Left ventricle myocardium inferior (tissue), 1 donor: ENCODE measurements around the gene PPP1R1B. TPM values are rescaled to one million over a fixed set of nuclear protein-coding genes. Genes with fewer than 3 reads are reported as not detected.

ENCODE experiments used
- DNase-seq: peaks from one replicate; pipeline ENCODE4 v3.0.0-alpha.2; 2020
- H3K27ac ChIP-seq: fragments of 200-600 bp; replicated peaks from 2 replicates; pipeline ENCODE4 v1.8.0; 2021
- H3K27me3 ChIP-seq: fragments of 200-600 bp; 2 replicates; pipeline ENCODE4 v1.8.0; 2021; ENCODE audit warnings: low read depth
- H3K36me3 ChIP-seq: fragments of 200-600 bp; 2 replicates; pipeline ENCODE4 v1.8.0; 2021
- H3K4me1 ChIP-seq: fragments of 200-600 bp; 2 replicates; pipeline ENCODE4 v1.8.0; 2021
- H3K4me3 ChIP-seq: fragments of 200-600 bp; 2 replicates; pipeline ENCODE4 v1.8.0; 2021; ENCODE audit warnings: mild to moderate bottlenecking, moderate library complexity
- H3K9me3 ChIP-seq: fragments of 200-600 bp; replicated peaks from 2 replicates; pipeline ENCODE4 v1.8.0; 2021
- CTCF ChIP-seq: fragments of 200-600 bp; IDR thresholded peaks from 2 replicates; pipeline ENCODE4 v1.8.0; 2021; ENCODE audit warnings: antibody characterized with exemption, mild to moderate bottlenecking, borderline replicate concordance
- intact Hi-C: fragments of 100-400 bp; cut with micrococcal nuclease; formaldehyde crosslinking; loops from one replicate; pipeline ENCODE4 v1.11.0; 2022
- total RNA-seq: library from RNA; stranded (reverse); fragmentation: NEBNext Ultra II Directional; extraction: Animal tissue kit (Norgen Biotek cat#: 25700); gene quantifications from one replicate; pipeline ENCODE4 v1.2.1, GENCODE V29; 2021
- donor health status: DM: no; HTN: yes; CAD: no; lungs with severe emphysema.

The PPP1R1B gene
- total RNA-seq, 1 donor from 2014 or later = 0.36 TPM

- H3K9me3 ChIP-seq = no peaks in the 10 kb centered on the region
- H3K27me3 ChIP-seq = peaks cover 86% of the 10 kb centered on the region
- peak overlapping the region; percentile 61 for H3K4me3 ChIP-seq
- no peak for DNase-seq
- peaks cover 23% of the 10 kb centered on the region for H3K4me1 ChIP-seq
- no peak overlapping the region for H3K27ac ChIP-seq
- intact Hi-C loops = no loop called here
- TF ChIP-seq CTCF = no peak
- H3K36me3 ChIP-seq = no peaks in the 10 kb centered on the region
Measured at GRCh38 chr17:39627047-39627711, 427 bp downstream of the PPP1R1B start.

GRCh38 chr17:39627712-39628516 is 1.2 kb downstream of the PPP1R1B start:
- Histone ChIP-seq H3K27ac (no peak overlapping the region), H3K27me3 (peaks cover 87% of the 10 kb centered on the region), H3K9me3 (no peaks in the 10 kb centered on the region), H3K36me3 (no peaks in the 10 kb centered on the region), H3K4me3 (peak overlapping the region; percentile 61), H3K4me1 (peaks cover 19% of the 10 kb centered on the region)
- intact Hi-C loops = no loop called here
- DNase-seq = no peak
- TF ChIP-seq CTCF = no peak

- H3K27me3 ChIP-seq = peaks cover 84% of the 10 kb centered on the region
Measured at GRCh38 chr17:39628655-39629493, 2.1 kb downstream of the PPP1R1B start.

DNA sequence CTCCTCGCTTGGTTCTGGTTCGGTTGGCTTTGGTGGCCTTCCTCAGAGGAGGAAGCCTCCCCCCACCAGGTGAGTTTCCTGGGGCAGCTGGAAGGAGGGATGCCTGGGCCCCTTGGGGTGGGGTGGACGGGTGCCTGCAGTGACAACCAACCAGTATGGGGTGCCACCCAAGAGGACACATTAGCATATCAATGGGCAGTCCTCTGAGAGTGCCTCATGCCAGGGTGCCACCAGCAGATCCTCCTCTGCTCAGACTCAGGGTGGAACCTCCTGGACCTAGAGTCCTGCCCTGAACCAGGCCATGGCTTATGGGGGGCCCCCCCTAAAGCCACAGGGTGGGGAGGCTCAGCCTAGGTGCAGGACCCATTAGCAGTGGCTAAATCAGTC is 2.7 kb downstream of the PPP1R1B start:
- Histone ChIP-seq H3K9me3 (no peaks in the 10 kb centered on the region), H3K27me3 (peaks cover 78% of the 10 kb centered on the region), H3K4me3 (no peak overlapping the region), H3K36me3 (no peaks in the 10 kb centered on the region), H3K4me1 (peaks cover 13% of the 10 kb centered on the region), H3K27ac (no peak overlapping the region)
- no peak for TF ChIP-seq CTCF
- no peak for DNase-seq
- intact Hi-C loops = no loop called here

More at GRCh38 chr17:39628655-39629493, 2.1 kb downstream of the PPP1R1B start:
- Histone ChIP-seq H3K27ac (no peak overlapping the region), H3K4me1 (peaks cover 11% of the 10 kb centered on the region), H3K36me3 (no peaks in the 10 kb centered on the region), H3K4me3 (no peak overlapping the region), H3K9me3 (no peaks in the 10 kb centered on the region)
- no peak for DNase-seq
- intact Hi-C loops = no loop called here
- no peak for TF ChIP-seq CTCF

GRCh38 chr17:39629898-39630297 is 3.1 kb downstream of the PPP1R1B start:
- H3K4me3 ChIP-seq = no peak overlapping the region
- H3K9me3 ChIP-seq = no peaks in the 10 kb centered on the region
- intact Hi-C loops = no loop called here
- H3K27me3 ChIP-seq = peaks cover 74% of the 10 kb centered on the region
- H3K4me1 ChIP-seq = peaks cover 16% of the 10 kb centered on the region
- TF ChIP-seq CTCF = no peak
- H3K36me3 ChIP-seq = no peaks in the 10 kb centered on the region
- no peak for DNase-seq
- no peak overlapping the region for H3K27ac ChIP-seq
